Neural cell (in vitro differentiated cells): Measurements from ENCODE around the gene FHL2.
"Not testable (repeated sequence)": the region's sequence is repeated elsewhere in the genome, so short reads cannot be mapped to it uniquely, and the experiment has no call there.

Experiments used
- EP300 ChIP-seq: fragments of 450-650 bp; conservative IDR thresholded peaks from 2 replicates; pipeline ENCODE4 v1.6.1; 2014; ENCODE audit warnings: antibody characterized with exemption, mild to moderate bottlenecking, moderate library complexity; ENCODE audit not compliant: poor library complexity, severe bottlenecking
- EZH2 ChIP-seq: fragments of 200-600, 300-800 bp; shearing (Covaris generic), sonication (generic); IDR thresholded peaks from 2 replicates; pipeline ENCODE4 v1.6.1; 2014; ENCODE audit warnings: antibody characterized with exemption, low read length, borderline replicate concordance, mild to moderate bottlenecking; ENCODE audit not compliant: insufficient read depth, poor library complexity, severe bottlenecking
- MXI1 ChIP-seq: fragments of 450-650 bp; conservative IDR thresholded peaks from 2 replicates; pipeline ENCODE4 v1.6.1; 2014; ENCODE audit warnings: antibody characterized with exemption, mild to moderate bottlenecking; ENCODE audit not compliant: poor library complexity, severe bottlenecking
- POLR2AphosphoS5 ChIP-seq: IDR thresholded peaks from 2 replicates; pipeline ENCODE4 v1.6.1; 2012
- RAD21 ChIP-seq: fragments of 450-650 bp; conservative IDR thresholded peaks from 2 replicates; pipeline ENCODE4 v1.6.1; 2014; ENCODE audit warnings: antibody characterized with exemption, mild to moderate bottlenecking, moderate library complexity
- SMC3 ChIP-seq: fragments of 450-650 bp; conservative IDR thresholded peaks from 2 replicates; pipeline ENCODE4 v1.6.1; 2014; ENCODE audit warnings: antibody characterized with exemption, mild to moderate bottlenecking, moderate library complexity; ENCODE audit not compliant: poor library complexity
- TAF1 ChIP-seq: IDR thresholded peaks from 2 replicates; pipeline ENCODE4 v1.6.1; 2012; ENCODE audit warnings: low read depth
- TF ChIP-seq, protein P1 (sequence below): fragments of 450-650 bp; IDR thresholded peaks from 2 replicates; pipeline ENCODE4 v1.5.1; 2014; ENCODE audit warnings: antibody characterized with exemption, mild to moderate bottlenecking, moderate library complexity; ENCODE audit not compliant: poor library complexity, severe bottlenecking
- TF ChIP-seq, protein P2 (sequence below): IDR thresholded peaks from 2 replicates; pipeline ENCODE4 v1.6.1; 2012; ENCODE audit warnings: borderline replicate concordance

DNA sequence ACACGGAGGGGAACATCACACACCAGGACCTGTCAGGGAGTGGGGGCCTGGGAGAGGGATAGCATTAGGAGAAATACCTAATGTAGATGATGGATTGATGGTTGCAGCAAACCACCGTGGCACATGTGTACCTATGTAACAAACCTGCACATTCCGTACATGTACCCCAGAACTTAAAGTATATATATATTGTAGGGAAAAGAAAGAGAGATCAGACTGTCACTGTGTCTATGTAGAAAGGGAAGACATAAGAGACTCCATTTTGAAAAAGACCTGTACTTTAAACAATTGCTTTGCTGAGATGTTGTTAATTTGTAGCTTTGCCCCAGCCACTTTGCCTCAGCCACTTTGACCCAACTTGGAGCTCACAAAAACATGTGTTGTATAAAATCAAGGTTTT is 26.0 kb upstream of the FHL2 start:
- TF ChIP-seq EZH2, POLR2AphosphoS5, MXI1, SMC3, TAF1, RAD21, EP300: not testable (repeated sequence)
- TF ChIP-seq, protein P1, sequence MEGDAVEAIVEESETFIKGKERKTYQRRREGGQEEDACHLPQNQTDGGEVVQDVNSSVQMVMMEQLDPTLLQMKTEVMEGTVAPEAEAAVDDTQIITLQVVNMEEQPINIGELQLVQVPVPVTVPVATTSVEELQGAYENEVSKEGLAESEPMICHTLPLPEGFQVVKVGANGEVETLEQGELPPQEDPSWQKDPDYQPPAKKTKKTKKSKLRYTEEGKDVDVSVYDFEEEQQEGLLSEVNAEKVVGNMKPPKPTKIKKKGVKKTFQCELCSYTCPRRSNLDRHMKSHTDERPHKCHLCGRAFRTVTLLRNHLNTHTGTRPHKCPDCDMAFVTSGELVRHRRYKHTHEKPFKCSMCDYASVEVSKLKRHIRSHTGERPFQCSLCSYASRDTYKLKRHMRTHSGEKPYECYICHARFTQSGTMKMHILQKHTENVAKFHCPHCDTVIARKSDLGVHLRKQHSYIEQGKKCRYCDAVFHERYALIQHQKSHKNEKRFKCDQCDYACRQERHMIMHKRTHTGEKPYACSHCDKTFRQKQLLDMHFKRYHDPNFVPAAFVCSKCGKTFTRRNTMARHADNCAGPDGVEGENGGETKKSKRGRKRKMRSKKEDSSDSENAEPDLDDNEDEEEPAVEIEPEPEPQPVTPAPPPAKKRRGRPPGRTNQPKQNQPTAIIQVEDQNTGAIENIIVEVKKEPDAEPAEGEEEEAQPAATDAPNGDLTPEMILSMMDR, result not testable (repeated sequence)
- TF ChIP-seq, protein P2, sequence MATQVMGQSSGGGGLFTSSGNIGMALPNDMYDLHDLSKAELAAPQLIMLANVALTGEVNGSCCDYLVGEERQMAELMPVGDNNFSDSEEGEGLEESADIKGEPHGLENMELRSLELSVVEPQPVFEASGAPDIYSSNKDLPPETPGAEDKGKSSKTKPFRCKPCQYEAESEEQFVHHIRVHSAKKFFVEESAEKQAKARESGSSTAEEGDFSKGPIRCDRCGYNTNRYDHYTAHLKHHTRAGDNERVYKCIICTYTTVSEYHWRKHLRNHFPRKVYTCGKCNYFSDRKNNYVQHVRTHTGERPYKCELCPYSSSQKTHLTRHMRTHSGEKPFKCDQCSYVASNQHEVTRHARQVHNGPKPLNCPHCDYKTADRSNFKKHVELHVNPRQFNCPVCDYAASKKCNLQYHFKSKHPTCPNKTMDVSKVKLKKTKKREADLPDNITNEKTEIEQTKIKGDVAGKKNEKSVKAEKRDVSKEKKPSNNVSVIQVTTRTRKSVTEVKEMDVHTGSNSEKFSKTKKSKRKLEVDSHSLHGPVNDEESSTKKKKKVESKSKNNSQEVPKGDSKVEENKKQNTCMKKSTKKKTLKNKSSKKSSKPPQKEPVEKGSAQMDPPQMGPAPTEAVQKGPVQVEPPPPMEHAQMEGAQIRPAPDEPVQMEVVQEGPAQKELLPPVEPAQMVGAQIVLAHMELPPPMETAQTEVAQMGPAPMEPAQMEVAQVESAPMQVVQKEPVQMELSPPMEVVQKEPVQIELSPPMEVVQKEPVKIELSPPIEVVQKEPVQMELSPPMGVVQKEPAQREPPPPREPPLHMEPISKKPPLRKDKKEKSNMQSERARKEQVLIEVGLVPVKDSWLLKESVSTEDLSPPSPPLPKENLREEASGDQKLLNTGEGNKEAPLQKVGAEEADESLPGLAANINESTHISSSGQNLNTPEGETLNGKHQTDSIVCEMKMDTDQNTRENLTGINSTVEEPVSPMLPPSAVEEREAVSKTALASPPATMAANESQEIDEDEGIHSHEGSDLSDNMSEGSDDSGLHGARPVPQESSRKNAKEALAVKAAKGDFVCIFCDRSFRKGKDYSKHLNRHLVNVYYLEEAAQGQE, result not testable (repeated sequence)
